ENCODE data around the gene CDKN2C.

GRCh38 chr1:50950396-50950795 is 19.6 kb upstream of the CDKN2C start:
- TF ChIP-seq EP300 (IDR thresholded peaks at IDR 0.05), result no peak
- no peak for TF ChIP-seq POLR2AphosphoS5 (IDR thresholded peaks at IDR 0.05)
- TF ChIP-seq CTCF (IDR thresholded peaks at IDR 0.05), result no peak

Data from upper lobe of left lung (tissue), 4 donors.